Gastrocnemius medialis (tissue), 4 donors: ENCODE data around the gene ACTC1.

Source experiments
- POLR2A ChIP-seq, 2 donors: fragments of 450-650 bp; IDR thresholded peaks; one replicate each; pipeline ENCODE4 v1.6.1; 2017; ENCODE audit warnings: antibody characterized with exemption in 2 of 2, mild to moderate bottlenecking in 2 of 2, moderate library complexity in 2 of 2
- TF ChIP-seq, protein P1 (sequence below), 5 experiments: fragments of 450-650 bp in 3 of 5; fragments of 200-600 bp in 2 of 5; sonication (generic) in 2 of 5; IDR thresholded peaks in 4 of 5; conservative IDR thresholded peaks in 1 of 5; 1 replicate in 4 of 5; 2 replicates in 1 of 5; pipeline ENCODE4 v1.5.1; 2016 to 2019; ENCODE audit warnings: antibody characterized with exemption in 5 of 5, mild to moderate bottlenecking in 3 of 5, moderate library complexity in 3 of 5

DNA sequence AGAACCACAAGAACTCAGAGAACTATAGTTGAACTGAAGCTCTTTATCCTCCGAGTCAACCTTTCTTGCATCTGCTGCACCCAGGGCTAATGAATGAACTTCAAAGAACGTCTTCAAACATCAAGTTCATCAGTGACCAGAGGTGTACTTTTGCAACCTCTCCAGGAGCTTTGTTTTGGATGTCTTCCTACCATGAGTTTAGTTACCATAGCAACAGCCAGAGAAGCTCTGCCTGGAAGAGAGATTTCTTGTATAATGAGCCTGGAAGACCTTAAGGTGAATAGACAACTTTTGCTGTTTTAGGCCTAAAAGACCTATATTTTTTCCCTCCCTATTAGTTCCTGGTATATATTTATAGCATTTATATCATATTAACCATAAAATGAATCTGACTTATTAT, 9.1 kb downstream of the ACTC1 start:
- TF ChIP-seq, protein P1, sequence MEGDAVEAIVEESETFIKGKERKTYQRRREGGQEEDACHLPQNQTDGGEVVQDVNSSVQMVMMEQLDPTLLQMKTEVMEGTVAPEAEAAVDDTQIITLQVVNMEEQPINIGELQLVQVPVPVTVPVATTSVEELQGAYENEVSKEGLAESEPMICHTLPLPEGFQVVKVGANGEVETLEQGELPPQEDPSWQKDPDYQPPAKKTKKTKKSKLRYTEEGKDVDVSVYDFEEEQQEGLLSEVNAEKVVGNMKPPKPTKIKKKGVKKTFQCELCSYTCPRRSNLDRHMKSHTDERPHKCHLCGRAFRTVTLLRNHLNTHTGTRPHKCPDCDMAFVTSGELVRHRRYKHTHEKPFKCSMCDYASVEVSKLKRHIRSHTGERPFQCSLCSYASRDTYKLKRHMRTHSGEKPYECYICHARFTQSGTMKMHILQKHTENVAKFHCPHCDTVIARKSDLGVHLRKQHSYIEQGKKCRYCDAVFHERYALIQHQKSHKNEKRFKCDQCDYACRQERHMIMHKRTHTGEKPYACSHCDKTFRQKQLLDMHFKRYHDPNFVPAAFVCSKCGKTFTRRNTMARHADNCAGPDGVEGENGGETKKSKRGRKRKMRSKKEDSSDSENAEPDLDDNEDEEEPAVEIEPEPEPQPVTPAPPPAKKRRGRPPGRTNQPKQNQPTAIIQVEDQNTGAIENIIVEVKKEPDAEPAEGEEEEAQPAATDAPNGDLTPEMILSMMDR (IDR thresholded peaks at IDR 0.05 in 4 of 5, conservative IDR thresholded peaks at IDR 0.05 in 1 of 5): no peak
- TF ChIP-seq POLR2A (IDR thresholded peaks at IDR 0.05): no peak
